HG03064 (cell line): ENCODE measurements around the gene SLC6A15.

Experiments
- ATAC-seq: cut with Tn5 transposase; IDR thresholded peaks from one replicate; pipeline ENCODE4 v1.9.1; 2021; ENCODE audit warnings: low read depth; ENCODE audit not compliant: unreplicated experiment

The SLC6A15 gene

DNA sequence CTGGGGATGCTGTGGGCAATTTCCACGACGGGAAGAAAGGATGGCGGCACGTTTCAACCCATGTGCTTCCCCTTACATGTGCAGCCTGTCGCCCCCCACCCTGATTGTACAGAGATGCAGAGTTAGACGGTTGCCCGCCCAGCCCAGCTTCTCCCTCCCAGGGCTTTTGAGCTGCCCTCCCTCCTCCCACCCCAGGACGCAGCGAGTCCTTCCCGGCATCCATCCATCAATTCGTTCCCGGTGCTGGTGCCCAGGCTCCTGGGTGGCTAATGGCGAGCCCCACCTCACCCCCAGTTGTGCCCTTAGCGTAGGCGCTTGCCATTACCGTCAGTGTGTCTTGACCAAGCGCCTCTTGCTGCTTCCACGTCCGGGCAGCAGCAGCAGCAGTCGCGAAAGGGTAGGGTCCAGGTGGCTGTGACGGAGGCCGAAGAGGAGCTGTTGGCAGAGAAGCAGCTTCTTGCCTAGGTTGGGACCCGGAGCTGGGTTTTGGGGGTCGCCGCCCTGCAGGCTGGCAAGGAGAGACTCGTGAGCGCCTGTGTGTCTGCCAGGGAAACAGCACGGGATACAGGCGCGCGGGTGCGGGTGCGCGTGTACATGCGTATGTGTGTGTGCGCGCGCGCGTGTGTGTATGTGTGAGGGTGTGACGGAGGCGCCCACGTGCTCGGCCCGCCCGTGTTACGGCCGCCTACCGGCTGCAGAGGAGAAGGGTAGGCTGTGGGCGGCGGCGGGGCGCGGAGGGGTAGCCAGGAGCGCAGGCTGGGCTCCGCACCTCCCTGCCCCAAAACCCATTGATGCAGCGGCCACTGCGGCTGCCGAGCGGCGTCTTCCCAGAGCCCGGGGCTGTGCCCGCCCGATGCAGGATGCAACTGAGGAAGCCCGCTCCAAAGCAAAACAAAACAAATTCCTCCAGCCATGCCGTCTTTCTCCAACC is at the start of gene SLC6A15:
TSS of gene SLC6A15 (minus strand) at position 602 of the 931 bp plus-strand sequence. CDS start 20,679 bp downstream, outside the sequence.
- no peak for ATAC-seq

DNA sequence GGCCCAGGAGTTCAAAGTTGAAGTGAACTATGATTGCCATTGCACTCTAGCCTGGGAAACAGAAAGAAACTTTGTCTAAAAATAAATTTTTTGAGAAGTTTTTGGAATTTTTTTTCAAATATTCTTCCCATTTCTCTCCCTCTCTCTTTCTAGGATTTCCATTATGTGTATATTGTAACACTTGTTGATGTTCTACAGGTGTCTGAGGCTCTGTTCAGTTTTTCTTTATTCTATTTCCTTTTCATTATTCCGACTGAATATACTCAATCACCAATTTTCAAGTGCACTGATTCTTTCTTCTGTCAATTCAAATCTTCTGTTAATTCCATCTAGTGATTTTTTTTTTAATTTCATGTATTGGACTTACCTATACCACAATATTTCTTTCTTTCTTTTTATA is 48.3 kb upstream of the SLC6A15 start:
- ATAC-seq, result no peak

DNA sequence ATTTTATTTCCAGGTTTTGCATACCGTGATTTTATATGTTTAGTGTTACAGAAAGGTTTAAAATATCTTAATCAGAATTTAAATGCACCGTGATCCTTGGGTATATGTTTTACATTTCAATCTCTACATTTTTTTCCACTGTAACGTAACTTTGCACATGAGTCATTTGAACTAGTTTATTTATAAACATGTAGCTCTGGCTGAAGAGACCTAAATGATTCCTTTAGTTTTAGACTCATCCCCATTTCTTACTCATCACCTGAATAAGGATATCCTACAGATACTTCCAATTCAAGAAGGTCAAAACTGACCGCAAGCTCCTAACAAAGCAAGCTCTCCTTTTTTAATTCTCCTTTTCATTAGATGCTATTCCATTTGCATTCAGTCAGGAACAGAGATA is 42.7 kb upstream of the SLC6A15 start:
- ATAC-seq, result no peak

DNA sequence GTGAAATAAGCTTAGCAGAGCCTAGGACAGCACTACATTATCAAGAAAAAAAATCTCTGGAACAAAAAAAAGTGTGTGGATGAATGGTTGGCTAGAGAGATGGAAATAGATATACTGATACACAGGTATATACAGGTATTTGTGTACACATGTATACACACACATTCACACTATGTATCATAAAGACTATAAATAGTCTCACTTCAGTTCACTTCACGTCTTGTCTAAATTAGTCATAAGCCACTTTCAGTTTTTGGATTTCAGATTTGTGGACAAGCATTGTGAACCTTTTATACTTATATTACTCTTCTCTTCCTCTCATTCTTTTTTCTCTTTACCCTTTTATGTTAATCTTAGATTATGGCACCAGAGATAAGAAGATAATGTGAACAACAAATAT is 41.8 kb upstream of the SLC6A15 start:
- ATAC-seq, result no peak

DNA sequence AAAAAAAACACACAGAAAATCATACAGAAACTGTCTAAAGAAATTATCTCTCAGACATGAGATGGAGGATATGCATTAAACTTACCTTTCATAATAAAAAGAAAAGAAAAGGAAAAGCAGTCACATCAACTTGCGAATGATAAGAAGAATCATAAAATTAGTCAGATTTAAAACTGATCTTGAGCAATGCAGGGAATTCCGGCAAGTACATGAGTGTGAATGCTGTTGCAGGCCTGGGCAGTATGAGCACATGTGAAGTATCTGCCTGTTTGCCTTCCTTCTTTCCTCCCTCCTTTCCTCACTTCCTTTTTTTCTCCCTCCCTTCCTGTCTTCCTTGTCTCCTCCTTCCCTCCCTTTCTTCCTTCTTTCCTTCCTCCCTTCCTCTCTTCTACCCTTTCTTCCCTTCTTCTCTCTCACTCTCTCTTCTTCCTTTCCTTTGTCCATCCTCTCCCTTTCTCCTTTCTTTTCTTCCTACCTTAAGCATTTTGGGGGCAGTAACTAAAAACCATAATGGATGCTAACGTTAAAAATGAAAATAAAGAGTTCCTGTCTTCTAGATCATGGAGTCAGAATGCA is 38.5 kb upstream of the SLC6A15 start:
- no peak for ATAC-seq

DNA sequence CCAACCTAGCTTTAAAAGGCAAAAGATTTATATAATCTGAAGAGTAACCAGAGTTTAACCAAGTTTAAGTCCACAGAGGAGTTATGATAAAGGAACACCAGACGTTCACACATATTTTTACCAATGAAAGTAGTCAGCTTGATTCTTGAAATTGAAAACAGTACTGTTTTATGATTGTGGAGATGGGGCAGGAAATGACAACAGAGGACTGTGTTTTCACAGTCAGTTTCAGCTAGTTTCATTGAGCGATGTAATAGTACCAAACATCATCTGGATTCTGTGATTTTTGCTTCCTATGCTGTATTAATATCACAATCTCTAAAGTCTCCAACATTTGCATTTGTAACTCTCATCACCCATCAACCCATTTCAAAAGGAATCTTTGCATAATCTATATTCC is 34.2 kb upstream of the SLC6A15 start:
- ATAC-seq, result no peak

DNA sequence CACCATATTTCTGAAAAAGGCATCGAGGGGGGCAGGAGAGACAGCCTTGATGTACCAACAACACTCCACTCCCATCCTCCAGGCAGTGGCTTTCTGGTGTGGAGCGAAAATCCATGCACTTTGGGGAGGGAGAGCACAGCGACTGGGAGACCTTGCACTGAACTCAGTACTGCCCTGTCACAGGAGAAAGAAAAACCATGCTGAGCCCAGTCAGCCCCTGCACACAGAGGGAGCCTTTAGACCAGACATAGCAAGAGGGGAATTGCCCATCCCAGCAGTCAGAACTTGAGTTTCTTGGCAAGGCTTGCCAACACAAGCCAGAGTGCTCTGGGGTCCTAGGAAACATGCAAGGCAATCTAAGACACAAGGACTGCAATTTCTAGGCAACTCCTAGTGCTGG is 24.8 kb upstream of the SLC6A15 start:
- ATAC-seq, result no peak

DNA sequence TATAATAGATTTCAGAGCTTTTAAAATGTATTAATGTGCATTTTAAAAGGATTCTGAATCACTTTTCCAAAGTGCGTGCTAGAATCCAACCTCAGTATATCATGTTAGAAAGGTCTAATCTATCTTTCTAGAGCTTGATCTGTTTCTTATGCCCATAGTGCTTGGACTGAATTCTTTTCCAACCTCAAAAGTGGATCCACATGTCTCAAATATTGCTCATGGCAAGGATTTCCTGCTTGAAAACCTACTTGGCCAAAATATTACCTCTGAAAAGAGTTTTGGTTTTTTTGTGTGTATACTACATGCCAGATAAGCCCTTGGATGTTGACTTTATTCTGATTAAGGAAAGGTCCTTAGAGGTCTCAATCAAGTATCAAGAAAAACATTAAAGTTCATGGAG is 16.9 kb upstream of the SLC6A15 start:
- no peak for ATAC-seq

DNA sequence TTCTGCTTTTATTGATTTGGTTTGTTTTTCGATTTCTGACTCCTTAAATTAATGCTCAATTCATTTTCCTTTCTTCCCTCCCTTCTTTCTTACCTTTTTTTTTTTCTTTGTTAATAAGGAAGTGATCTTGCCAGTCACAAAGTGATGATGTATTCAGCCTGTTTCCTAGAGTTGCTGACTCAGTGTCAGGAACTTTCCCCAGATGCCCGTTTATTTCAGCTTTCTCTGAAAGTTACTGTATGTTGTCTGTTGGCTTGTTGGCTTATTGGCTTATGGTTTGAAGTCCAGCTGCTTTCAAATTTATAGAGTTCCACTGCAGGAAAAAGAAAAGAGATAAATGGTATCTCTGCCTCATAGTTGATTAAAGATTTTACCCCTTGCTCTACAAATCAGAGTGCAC is 12.4 kb upstream of the SLC6A15 start:
- ATAC-seq, result no peak

DNA sequence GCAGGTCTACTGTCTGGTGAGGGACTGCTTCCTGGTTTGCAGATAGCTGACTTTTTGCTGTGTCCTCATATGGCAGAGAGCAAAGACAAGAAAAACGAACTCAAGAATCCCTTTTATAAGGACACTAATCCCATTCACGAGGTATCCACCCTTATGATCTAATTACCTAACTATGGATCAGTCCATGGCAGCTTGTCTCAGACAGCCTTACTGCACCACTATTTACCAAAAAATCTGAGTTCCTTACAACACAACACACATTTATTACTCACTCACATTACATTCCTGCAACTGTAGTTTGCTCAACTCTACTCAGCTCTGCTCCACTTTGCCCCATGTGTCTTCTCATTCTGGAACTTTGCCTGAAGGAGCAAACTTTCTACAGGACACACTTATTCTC is 10.1 kb upstream of the SLC6A15 start:
- ATAC-seq, result no peak

DNA sequence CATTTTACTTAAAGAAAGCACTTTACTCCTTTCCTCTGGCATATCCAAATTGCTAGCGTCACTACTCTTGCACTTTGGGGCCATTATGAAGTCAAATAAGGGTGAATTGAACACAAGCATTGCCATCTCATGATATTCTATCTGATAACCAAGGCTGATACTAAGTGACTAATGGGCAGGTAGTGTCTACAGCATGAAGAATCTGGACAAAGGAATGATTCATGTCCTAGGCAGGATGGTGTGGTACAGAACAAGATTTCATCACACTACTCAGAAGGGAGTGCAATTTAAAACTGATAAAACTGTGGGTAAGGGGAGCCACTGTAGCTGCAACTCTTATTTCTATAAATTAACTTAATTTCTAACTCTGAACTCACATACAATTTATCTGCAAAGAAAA is 7.7 kb upstream of the SLC6A15 start:
- no peak for ATAC-seq

DNA sequence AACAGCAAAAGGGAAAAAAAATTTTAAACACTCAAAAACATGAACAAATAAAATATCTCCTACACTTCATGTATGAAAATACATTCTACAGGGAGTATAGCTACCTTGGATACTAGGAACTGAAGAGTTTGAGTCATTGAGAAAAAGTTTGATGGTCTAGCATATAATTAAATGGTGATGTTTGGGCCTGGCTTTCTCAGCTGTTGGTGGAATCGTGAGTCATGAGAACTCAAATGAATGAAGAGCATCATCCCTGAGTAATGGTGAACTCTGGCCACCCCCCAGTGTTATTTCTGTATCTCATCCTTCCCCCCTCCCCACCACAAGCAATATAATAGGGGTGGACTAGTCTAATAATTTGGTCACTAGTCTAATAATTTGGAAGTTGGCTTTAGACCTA is 6.7 kb upstream of the SLC6A15 start:
- no peak for ATAC-seq

DNA sequence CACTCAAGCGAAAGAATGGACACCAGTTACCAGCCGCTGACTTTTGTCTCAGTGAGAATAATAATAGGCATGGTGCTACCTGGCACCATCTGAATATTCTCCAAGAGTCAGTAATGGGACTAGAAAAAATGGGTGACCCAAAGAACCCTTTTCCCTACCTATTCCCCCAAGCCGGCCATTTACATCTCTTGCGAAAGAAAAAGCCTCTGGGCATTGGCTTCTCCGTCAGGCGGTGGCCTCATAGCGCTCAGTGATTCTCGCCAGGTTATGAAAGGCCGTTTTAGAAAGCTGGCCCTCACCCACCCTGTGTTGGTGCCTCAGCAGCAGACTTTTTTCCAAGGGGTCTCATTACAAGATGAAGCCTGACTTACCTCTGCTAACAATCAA is 523 bp upstream of the SLC6A15 start:
- ATAC-seq, result no peak

DNA sequence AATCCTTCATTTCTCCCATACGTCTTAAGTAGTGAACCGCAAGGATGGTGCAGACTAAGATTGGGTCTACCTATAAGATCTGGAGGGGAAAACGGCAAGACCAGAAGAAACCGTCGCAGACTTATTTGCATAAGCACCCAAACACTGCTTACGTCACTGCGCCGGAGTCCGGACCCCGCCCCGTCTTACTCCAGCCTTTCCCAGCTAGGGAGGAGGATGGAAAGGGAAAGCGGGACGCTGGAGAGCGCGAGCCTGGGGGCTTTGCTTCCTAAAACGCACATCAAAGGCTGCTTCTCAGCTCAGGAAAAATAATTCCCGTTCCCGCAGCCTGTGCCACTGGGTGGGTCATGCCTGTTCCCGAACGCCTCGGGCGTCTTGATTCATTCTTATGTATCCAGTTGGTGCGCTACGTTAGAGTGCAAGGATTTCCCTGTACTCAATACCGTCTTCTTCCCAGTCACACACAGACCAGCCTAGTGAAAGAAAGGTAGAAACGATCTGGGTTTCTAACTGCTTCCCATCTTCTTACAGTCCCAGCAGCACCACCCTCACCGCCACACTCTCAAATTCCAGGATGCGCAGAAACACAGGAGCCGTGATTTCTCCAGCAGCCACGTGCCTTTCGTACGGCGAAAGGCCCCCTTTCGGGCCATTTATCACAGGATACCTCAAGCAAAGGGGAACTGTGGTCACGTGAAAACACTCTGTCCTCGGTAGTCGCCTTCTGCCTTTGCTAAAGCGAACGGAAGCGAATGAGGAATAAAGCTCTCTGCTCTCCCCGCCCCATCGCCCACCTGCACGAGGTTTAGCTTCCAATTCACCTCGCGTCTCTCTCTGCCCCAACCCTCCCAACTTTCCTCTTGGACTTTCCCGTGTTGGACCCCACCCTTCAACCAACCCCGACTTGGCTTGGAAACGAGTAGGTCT is 1.1 kb downstream of the SLC6A15 start:
- no peak for ATAC-seq

DNA sequence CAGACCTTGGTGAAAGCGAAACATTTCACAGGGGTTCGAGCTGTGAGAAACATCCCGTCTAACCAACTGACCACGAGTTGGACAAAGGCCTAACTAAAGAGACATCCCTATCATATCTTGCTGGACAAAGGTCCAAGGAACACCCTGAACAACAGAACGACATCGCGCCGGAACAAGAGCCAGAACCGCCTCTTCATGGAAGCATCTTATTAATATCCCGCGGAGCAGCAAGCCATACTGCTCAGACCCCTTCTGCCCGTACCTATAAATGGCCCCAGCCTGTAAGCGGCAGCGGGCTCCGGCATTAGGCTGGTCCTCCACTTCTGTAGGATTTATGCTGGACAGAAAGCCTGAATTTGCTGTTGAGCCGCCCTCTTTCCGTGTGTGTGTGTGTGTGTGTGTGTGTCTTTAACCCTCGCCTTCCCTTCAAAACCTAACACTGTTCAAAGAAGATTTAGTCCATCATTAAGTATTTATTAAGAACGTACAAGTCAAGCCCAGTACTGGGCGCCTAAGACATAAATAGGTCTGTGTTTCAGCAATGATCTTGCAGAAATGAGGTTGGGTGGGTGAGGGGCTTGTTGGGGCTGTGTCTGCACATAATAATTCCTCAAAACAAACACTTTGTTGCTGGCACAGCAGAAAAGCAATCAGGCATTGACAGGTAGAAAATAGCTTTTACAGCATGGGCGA is 1.9 kb downstream of the SLC6A15 start:
- no peak for ATAC-seq

DNA sequence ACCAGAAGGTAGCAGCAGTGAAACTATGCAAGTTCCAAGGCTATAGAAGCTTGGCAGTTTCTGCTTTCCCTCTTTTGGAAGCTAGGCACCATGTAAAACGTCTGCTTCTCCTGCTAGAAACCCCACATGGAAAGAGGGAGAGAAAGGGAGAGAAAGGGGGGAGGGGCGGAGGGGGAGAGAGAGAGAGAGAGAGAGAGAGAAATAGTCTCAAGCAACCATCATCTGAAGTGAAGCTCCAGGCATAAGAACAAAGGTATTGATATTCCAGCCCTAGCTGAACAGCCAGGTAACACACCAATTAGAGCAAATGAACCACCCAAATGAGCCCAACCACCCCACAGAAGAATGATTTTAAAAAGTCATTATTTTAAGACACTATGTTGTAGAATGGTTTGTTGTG is 8.5 kb downstream of the SLC6A15 start:
- no peak for ATAC-seq

DNA sequence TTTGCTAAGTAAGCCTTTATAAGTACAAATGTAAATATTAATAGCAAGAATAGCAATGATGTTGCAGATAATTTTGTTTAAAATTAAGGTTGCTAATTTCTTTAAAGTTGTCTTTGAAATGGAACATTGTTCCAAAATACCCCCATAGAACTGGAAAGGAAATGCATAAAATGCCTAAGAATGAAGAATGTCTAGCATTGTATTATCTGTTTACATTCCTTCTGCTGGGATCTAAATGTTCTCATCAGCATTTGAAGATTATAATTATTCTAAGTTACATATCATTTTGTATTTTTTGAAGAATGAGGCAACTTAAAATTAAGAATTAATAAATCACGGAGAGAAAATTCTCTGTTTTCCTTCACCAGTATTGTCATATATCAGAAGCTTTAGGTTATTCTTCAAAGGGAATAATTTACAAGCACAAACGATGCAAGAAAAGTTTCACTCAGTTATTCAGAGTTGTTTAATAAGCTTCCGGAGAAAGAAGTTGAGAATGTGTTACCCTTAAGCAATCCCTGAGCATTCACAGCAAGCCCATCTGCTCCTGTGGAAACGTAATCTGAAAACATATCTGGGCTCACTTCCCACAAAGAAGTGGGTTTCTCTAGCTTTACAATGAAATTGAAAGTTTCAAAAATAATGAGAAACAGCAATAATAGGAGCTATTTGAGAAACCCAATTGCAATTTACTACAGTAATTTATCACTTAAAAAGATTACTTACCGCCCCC is 21.3 kb downstream of the SLC6A15 start:
- no peak for ATAC-seq

DNA sequence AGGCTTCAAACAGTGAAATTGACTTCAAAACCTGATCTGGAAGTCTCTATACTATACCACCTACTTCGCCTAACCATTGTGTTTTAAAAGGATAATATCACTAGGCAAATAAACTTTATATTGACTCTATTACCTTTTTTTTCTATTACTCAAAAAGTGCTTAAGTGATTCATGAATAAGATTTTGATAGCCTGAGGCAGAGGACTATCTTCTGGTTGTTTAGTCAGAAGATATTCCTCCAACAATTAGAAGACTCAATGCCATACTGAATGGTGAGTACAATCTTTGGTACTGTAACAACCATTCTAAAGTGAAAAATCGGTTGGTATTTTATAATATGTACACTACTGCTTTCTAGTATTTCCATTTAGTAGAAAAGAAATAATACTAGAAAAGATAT is 22.8 kb downstream of the SLC6A15 start:
- no peak for ATAC-seq

DNA sequence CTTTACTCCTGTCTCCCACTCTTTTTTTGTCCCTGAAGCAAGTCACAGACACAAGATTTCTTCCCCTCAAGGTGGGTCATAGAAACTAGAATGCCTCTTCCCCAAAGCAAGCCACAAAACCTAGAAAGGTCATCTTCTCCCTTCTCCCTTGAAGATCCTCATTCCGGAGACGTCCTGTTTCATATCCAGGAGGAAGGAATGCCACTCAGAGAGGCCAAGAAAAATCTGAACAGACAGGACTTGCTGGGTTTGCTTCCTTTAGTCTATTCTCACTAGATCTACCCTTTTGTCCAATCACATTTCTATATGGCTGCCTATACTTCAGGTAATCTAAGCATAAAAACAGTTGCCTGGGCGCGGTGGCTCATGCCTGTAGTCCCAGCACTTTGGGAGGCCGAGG is 23.7 kb downstream of the SLC6A15 start:
- ATAC-seq, result no peak

DNA sequence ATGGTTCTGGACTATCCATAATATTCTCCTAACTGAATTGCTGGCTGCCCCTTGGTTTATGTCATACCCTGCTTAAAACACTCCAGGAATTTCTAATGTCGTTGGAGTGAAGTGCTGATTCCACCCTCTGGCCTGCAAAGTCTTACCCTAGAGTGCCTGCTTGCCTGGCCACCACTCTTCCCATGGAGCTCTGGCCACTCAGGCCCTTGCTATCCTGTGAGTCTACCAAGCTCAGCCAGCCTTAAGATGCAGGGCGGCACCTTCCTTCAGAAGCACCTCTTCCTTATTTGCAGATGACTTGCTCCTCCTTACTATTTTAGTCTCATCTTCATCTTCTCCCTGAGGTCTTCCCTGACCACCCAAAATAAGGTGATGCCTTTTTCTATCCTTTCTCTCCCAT is 35.3 kb downstream of the SLC6A15 start:
- no peak for ATAC-seq
